B cell (primary cell): ENCODE measurements around the gene MMS22L. TPM values are rescaled to one million over a fixed set of nuclear protein-coding genes. Genes with fewer than 3 reads are reported as not detected.

ENCODE experiments used
- ATAC-seq: fragments of 200-7000 bp; cut with Tn5 transposase; one replicate; pipeline ENCODE4 v1.10.0; 2021; ENCODE audit warnings: low read depth, mild to moderate bottlenecking, moderate number of reproducible peaks, moderate library complexity
- CTCF ChIA-PET: fragments of 350-600 bp; sonication (Branson Sonifier 250); formaldehyde crosslinking; loops from one replicate; lab custom pipeline; 2021; ENCODE audit warnings: antibody characterized with exemption, inconsistent platforms; lab: Charles Lee
- POLR2A ChIA-PET: fragments of 350-600 bp; sonication (Branson Sonifier 250); formaldehyde crosslinking; loops from one replicate; lab custom pipeline; 2021; ENCODE audit warnings: antibody characterized with exemption; lab: Charles Lee
- DNase-seq: peaks from one replicate; pipeline ENCODE4 v3.0.0; 2013
- H2AFZ ChIP-seq: 2 replicates; pipeline ENCODE4 v1.6.1; 2012; ENCODE audit warnings: mild to moderate bottlenecking, low read depth, low read length; ENCODE audit not compliant: insufficient read depth, poor library complexity, severe bottlenecking
- H3K27ac ChIP-seq, 2 donors: 1 replicate in 1 of 2; 2 replicates in 1 of 2; pipeline ENCODE4 v1.5.1; 2012 to 2013; ENCODE audit warnings: low read length in 2 of 2, mild to moderate bottlenecking in 2 of 2, moderate library complexity in 1 of 2
- H3K27me3 ChIP-seq, 4 experiments: fragments of 200-600 bp in 1 of 4; sonication (generic) in 1 of 4; replicated peaks in 1 of 4; 1 replicate in 2 of 4; 2 replicates in 2 of 4; pipeline versions ENCODE4 v1.6.1 to v1.7.0; 2013 to 2016; ENCODE audit warnings: low read length in 3 of 4, mild to moderate bottlenecking in 2 of 4, mixed read lengths in 1 of 4, moderate library complexity in 1 of 4; ENCODE audit not compliant: insufficient read depth in 4 of 4, control insufficient read depth in 3 of 4; ENCODE audit errors: control extremely low read depth in 1 of 4
- H3K36me3 ChIP-seq, 2 experiments: replicated peaks in 1 of 2; 1 replicate in 1 of 2; 2 replicates in 1 of 2; pipeline versions ENCODE4 v1.6.1 to v1.7.1; 2013; ENCODE audit warnings: low read length in 1 of 2; ENCODE audit not compliant: insufficient read depth in 2 of 2, control insufficient read depth in 1 of 2; ENCODE audit errors: control extremely low read depth in 1 of 2, extremely low read depth in 1 of 2
- H3K4me1 ChIP-seq, 2 donors: fragments of 200-600 bp in 1 of 2; sonication (generic) in 1 of 2; 1 replicate in 1 of 2; 2 replicates in 1 of 2; pipeline versions ENCODE4 v1.5.1 to v1.6.1; 2013 to 2017; ENCODE audit warnings: low read length in 2 of 2; ENCODE audit not compliant: control insufficient read depth in 2 of 2, insufficient read depth in 2 of 2
- H3K4me2 ChIP-seq: replicated peaks from 2 replicates; pipeline ENCODE3; 2012; ENCODE audit warnings: mild to moderate bottlenecking, low read depth, low read length; ENCODE audit not compliant: poor library complexity, severe bottlenecking
- H3K4me3 ChIP-seq, 5 experiments: fragments of 200-600 bp in 1 of 5; sonication (generic) in 1 of 5; 1 replicate in 3 of 5; 2 replicates in 2 of 5; pipeline versions ENCODE4 v1.5.1 to v1.7.0; 2011 to 2016; ENCODE audit warnings: low read length in 4 of 5, mild to moderate bottlenecking in 4 of 5, low read depth in 2 of 5, control low read depth in 1 of 5, moderate library complexity in 1 of 5; ENCODE audit not compliant: insufficient read depth in 1 of 5; ENCODE audit errors: control extremely low read depth in 1 of 5, extremely low read depth in 1 of 5
- H3K79me2 ChIP-seq: fragments of 200-600 bp; sonication (generic); one replicate; pipeline ENCODE4 v1.6.0; 2016; ENCODE audit warnings: low read length; ENCODE audit not compliant: control insufficient read depth, insufficient read depth
- H3K9ac ChIP-seq: fragments of 200-600 bp; sonication (generic); 2 replicates; pipeline ENCODE4 v1.6.1; 2017; ENCODE audit warnings: mild to moderate bottlenecking, low read length, moderate library complexity
- H3K9me3 ChIP-seq, 3 donors: one replicate each; pipeline versions ENCODE4 v1.6.1 to v1.7.1; 2013; ENCODE audit warnings: low read length in 2 of 3; ENCODE audit not compliant: control insufficient read depth in 2 of 3, insufficient read depth in 1 of 3; ENCODE audit errors: control extremely low read depth in 1 of 3
- H4K20me1 ChIP-seq: 2 replicates; pipeline ENCODE4 v1.6.0; 2012; ENCODE audit warnings: mild to moderate bottlenecking, low read length; ENCODE audit not compliant: insufficient read depth, control insufficient read depth, poor library complexity, severe bottlenecking
- H3K27ac Mint-ChIP-seq: one replicate; pipeline ENCODE4 v1.8.0; 2021; ENCODE audit warnings: mixed read lengths
- H3K27me3 Mint-ChIP-seq: one replicate; pipeline ENCODE4 v1.8.0; 2021; ENCODE audit warnings: mixed read lengths
- H3K4me1 Mint-ChIP-seq: one replicate; pipeline ENCODE4 v1.8.0; 2021; ENCODE audit warnings: mixed read lengths
- H3K4me3 Mint-ChIP-seq: one replicate; pipeline ENCODE4 v1.8.0; 2021; ENCODE audit warnings: mixed read lengths
- H3K9me3 Mint-ChIP-seq: one replicate; pipeline ENCODE4 v1.8.0; 2022; ENCODE audit warnings: mixed read lengths; ENCODE audit not compliant: insufficient read depth
- CTCF ChIP-seq: fragments of 200-600 bp; IDR thresholded peaks from one replicate; pipeline ENCODE4 v1.8.0; 2022; ENCODE audit warnings: antibody characterized with exemption, mild to moderate bottlenecking
- EZH2 ChIP-seq: IDR thresholded peaks from 2 replicates; pipeline ENCODE4 v1.6.1; 2012; ENCODE audit warnings: borderline replicate concordance, low read depth, mild to moderate bottlenecking, moderate library complexity, low read length; ENCODE audit not compliant: insufficient read depth, poor library complexity, severe bottlenecking
- WGBS: methylation state at CpG from one replicate; pipeline ENCODE4 v1.1.5; 2013; ENCODE audit warnings: missing lambda C conversion rate; ENCODE audit not compliant: insufficient coverage; 5-methylcytosine and 5-hydroxymethylcytosine counted together
- intact Hi-C: fragments of 100-400 bp; cut with micrococcal nuclease; formaldehyde crosslinking; loops from one replicate; pipeline ENCODE4 v1.10.0; 2022
- polyA plus RNA-seq: library from polyadenylated mRNA; depleted of rRNA; stranded (reverse); fragments of >200 nt; gene quantifications from 2 replicates; pipeline ENCODE4 v1.2.3, GENCODE V29; 2012
- total RNA-seq, 2 donors: library from RNA; stranded (reverse); fragments of 120-200 nt in 1 of 2; gene quantifications; 1 replicate in 1 of 2; 2 replicates in 1 of 2; pipeline versions ENCODE4 v1.2.3 to v1.2.4, GENCODE V29; 2013 to 2022

MMS22L gene
- total and polyA plus RNA-seq, 2 donors (not counting 1 experiment from before 2014, with no cell fraction given), result 3.2 to 20.5 TPM

- no peak for TF ChIP-seq CTCF
- TF ChIP-seq EZH2, result no peak
These were observed 22.5 kb upstream of the MMS22L start for GRCh38 chr6:97305414-97306066.

GRCh38 chr6:97304701-97305100 lies 21.7 kb upstream of the MMS22L start:
- no peaks in the 10 kb centered on the region for H3K4me1 Mint-ChIP-seq
- no CpG with 5 or more reads among the region's 2 CpGs for WGBS

More at GRCh38 chr6:97305414-97306066, 22.5 kb upstream of the MMS22L start:
- H3K9me3 ChIP-seq, result no peaks in the 10 kb centered on the region
- DNase-seq (no peak), ATAC-seq (no peak)
- POLR2A ChIA-PET, result no interaction called here
- CTCF ChIA-PET, result interaction anchor here (0.5 kb wide), 1 partner anchor 78 kb away, joined by 3 read pairs; no protein-coding TSS in a partner anchor
- no peak overlapping the region for H3K27ac ChIP-seq
- H3K36me3 ChIP-seq, result no peaks in the 10 kb centered on the region
- no peaks in the 10 kb centered on the region for H4K20me1 ChIP-seq
- Mint-ChIP-seq H3K27ac (no peak overlapping the region), H3K27me3 (peaks cover 21% of the 10 kb centered on the region), H3K4me3 (no peak overlapping the region), H3K9me3 (no peaks in the 10 kb centered on the region), H3K4me1 (no peaks in the 10 kb centered on the region)
- no peaks in the 10 kb centered on the region for H3K27me3 ChIP-seq
- H3K79me2 ChIP-seq, result no peaks in the 10 kb centered on the region
- H3K4me1 ChIP-seq, result no peaks in the 10 kb centered on the region
- 75% methylated on average over 2 of the region's 8 CpGs for WGBS
- H2AFZ ChIP-seq, result no peak overlapping the region
- no peak overlapping the region for H3K4me2 ChIP-seq
- H3K4me3 ChIP-seq, result no peak overlapping the region
- intact Hi-C loops, result no loop called here
- H3K9ac ChIP-seq, result no peak overlapping the region

More at GRCh38 chr6:97304701-97305100, 21.7 kb upstream of the MMS22L start:
- no peak for TF ChIP-seq CTCF
- no peak for TF ChIP-seq EZH2
- POLR2A ChIA-PET, result no interaction called here
- Histone ChIP-seq H3K9ac (no peak overlapping the region), H3K27me3 (no peaks in the 10 kb centered on the region), H3K4me2 (no peak overlapping the region), H3K27ac (no peak overlapping the region), H3K4me1 (no peaks in the 10 kb centered on the region), H4K20me1 (no peaks in the 10 kb centered on the region), H2AFZ (no peak overlapping the region), H3K9me3 (no peaks in the 10 kb centered on the region), H3K79me2 (no peaks in the 10 kb centered on the region), H3K36me3 (no peaks in the 10 kb centered on the region), H3K4me3 (no peak overlapping the region)
- Mint-ChIP-seq H3K27me3 (peaks cover 21% of the 10 kb centered on the region), H3K27ac (no peak overlapping the region), H3K4me3 (no peak overlapping the region), H3K9me3 (no peaks in the 10 kb centered on the region)
- intact Hi-C loops, result no loop called here
- ATAC-seq (no peak), DNase-seq (no peak)
- CTCF ChIA-PET, result interaction anchor here (0.5 to 0.6 kb wide), 2 partner anchors 79 to 189 kb away, joined by 3 to 4 read pairs; no protein-coding TSS in a partner anchor
